A549 (cell line): ENCODE results near the gene SNRK. TPM values are rescaled to one million over a fixed set of nuclear protein-coding genes. Genes with fewer than 3 reads are reported as not detected.

Experiments
- ATAC-seq, 2 experiments: fragments of 200-7000 bp in 1 of 2; fragments of >200 bp in 1 of 2; cut with Nextera tagmentation in 1 of 2; cut with Tn5 transposase in 1 of 2; 3 replicates each; pipeline versions ENCODE4 v1.8.0 to v1.9.1; 2018 to 2020; ENCODE audit warnings: mild to moderate bottlenecking in 1 of 2, moderate library complexity in 1 of 2
- CTCF ChIA-PET: fragments of 300-600 bp; sonication (Branson Sonifier 250); formaldehyde crosslinking; extraction: SDS; loops from one replicate; lab custom pipeline; 2021; ENCODE audit warnings: antibody characterized with exemption, inconsistent platforms; lab: Yijun Ruan, JAX
- POLR2A ChIA-PET: fragments of 350-600 bp; formaldehyde crosslinking; extraction: SDS; loops from one replicate; lab custom pipeline; 2021; ENCODE audit warnings: antibody characterized with exemption, inconsistent platforms; lab: Yijun Ruan, JAX
- DNase-seq, 2 experiments: peaks; one replicate each; pipeline versions ENCODE4 v3.0.0 to v3.0.0-alpha.2; 2011 to 2016; ENCODE audit warnings: low read depth in 1 of 2, low spot score in 1 of 2
- FAIRE-seq: peaks from 2 replicates; lab custom pipeline; 2011; peaks lifted over from hg19 to GRCh38; lab: Jason Lieb, UNC
- H3K27ac ChIP-seq, 2 experiments: fragments of >200 bp; sonication (Bioruptor Twin); formaldehyde crosslinking; 3 replicates each; pipeline ENCODE4 v1.5.1; 2016 to 2017
- H3K4me1 ChIP-seq: fragments of >200 bp; sonication (Bioruptor Twin); formaldehyde crosslinking; 3 replicates; pipeline ENCODE4 v1.6.1; 2016
- H3K4me2 ChIP-seq: fragments of >200 bp; sonication (Bioruptor Twin); formaldehyde crosslinking; 3 replicates; pipeline ENCODE4 v1.6.1; 2016
- H3K4me3 ChIP-seq: fragments of >200 bp; sonication (Bioruptor Twin); formaldehyde crosslinking; 3 replicates; pipeline ENCODE4 v1.5.1; 2016
- H3K9me3 ChIP-seq: fragments of >200 bp; sonication (Bioruptor Twin); formaldehyde crosslinking; 3 replicates; pipeline ENCODE4 v1.6.1; 2016
- CBX2 ChIP-seq: fragments of 200-600 bp; sonication (generic); IDR thresholded peaks from 2 replicates; pipeline ENCODE4 v1.6.1; 2016; ENCODE audit warnings: low read depth, mild to moderate bottlenecking, borderline replicate concordance
- CEBPB ChIP-seq, 2 experiments: fragments of >200 bp in 1 of 2; sonication (Bioruptor Twin) in 1 of 2; formaldehyde crosslinking in 1 of 2; IDR thresholded peaks; 2 replicates each; pipeline ENCODE4 v1.6.1; 2012 to 2016
- CHD2 ChIP-seq: fragments of 150-350 bp; IDR thresholded peaks from 2 replicates; pipeline ENCODE4 v1.6.1; 2014; ENCODE audit warnings: low read length; ENCODE audit not compliant: partially characterized antibody
- EHF ChIP-seq: fragments of 250-450 bp; sonication (Bioruptor Pico); IDR thresholded peaks from 2 replicates; pipeline ENCODE4 v1.5.0; 2020; ENCODE audit warnings: mild to moderate bottlenecking
- FOXS1 ChIP-seq: fragments of 250-450 bp; sonication (Bioruptor Pico); IDR thresholded peaks from 2 replicates; pipeline ENCODE4 v1.5.0; 2020; ENCODE audit warnings: mild to moderate bottlenecking, moderate library complexity
- HDAC2 ChIP-seq: fragments of 200-600 bp; sonication (generic); IDR thresholded peaks from 2 replicates; pipeline ENCODE4 v1.6.1; 2016
- HOXA7 ChIP-seq: fragments of 250-450 bp; sonication (Bioruptor Pico); IDR thresholded peaks from 2 replicates; pipeline ENCODE4 v1.5.0; 2020; ENCODE audit warnings: mild to moderate bottlenecking, moderate library complexity
- HOXB13 ChIP-seq: fragments of 250-450 bp; sonication (Bioruptor Pico); IDR thresholded peaks from 2 replicates; pipeline ENCODE4 v1.5.0; 2020; ENCODE audit warnings: low read depth, mild to moderate bottlenecking, moderate library complexity
- JUN ChIP-seq, 2 experiments: fragments of >200 bp; sonication (Bioruptor Twin); formaldehyde crosslinking; IDR thresholded peaks; 2 replicates in 1 of 2; 3 replicates in 1 of 2; pipeline ENCODE4 v1.6.1; 2016 to 2017
- JUNB ChIP-seq: fragments of >200 bp; sonication (Bioruptor Twin); formaldehyde crosslinking; IDR thresholded peaks from 2 replicates; pipeline ENCODE4 v1.6.1; 2016
- PHF8 ChIP-seq: fragments of 200-600 bp; sonication (generic); IDR thresholded peaks from 2 replicates; pipeline ENCODE4 v1.6.1; 2016; ENCODE audit warnings: low read depth, mild to moderate bottlenecking, antibody characterized with exemption, moderate library complexity, borderline replicate concordance
- RARB ChIP-seq: fragments of 250-450 bp; sonication (Bioruptor Pico); IDR thresholded peaks from 2 replicates; pipeline ENCODE4 v1.8.0; 2021; ENCODE audit warnings: mild to moderate bottlenecking, moderate library complexity
- RCOR1 ChIP-seq: fragments of 150-350 bp; IDR thresholded peaks from 2 replicates; pipeline ENCODE4 v1.6.1; 2014; ENCODE audit warnings: antibody characterized with exemption, low read length, low read depth
- SMC3 ChIP-seq: fragments of >200 bp; sonication (Bioruptor Twin); formaldehyde crosslinking; IDR thresholded peaks from 3 replicates; pipeline ENCODE4 v1.6.1; 2018; ENCODE audit warnings: inconsistent platforms
- SREBF2 ChIP-seq: fragments of 450-650 bp; IDR thresholded peaks from 2 replicates; pipeline ENCODE4 v1.6.1; 2014; ENCODE audit warnings: mild to moderate bottlenecking, moderate library complexity
- TFCP2L1 ChIP-seq: fragments of 250-450 bp; sonication (Bioruptor Pico); IDR thresholded peaks from 2 replicates; pipeline ENCODE4 v1.5.0; 2021; ENCODE audit warnings: mild to moderate bottlenecking
- TP53 ChIP-seq: fragments of 250-450 bp; sonication (Bioruptor Pico); IDR thresholded peaks from 2 replicates; pipeline ENCODE4 v1.5.0; 2021; ENCODE audit warnings: mild to moderate bottlenecking, moderate library complexity
- ZC3H11A ChIP-seq: fragments of 450-650 bp; IDR thresholded peaks from 2 replicates; pipeline ENCODE4 v1.6.1; 2014; ENCODE audit warnings: antibody characterized with exemption, mild to moderate bottlenecking
- ZSCAN20 ChIP-seq: fragments of 250-450 bp; sonication (Bioruptor Pico); IDR thresholded peaks from 2 replicates; pipeline ENCODE4 v1.8.0; 2022; ENCODE audit warnings: mild to moderate bottlenecking, moderate library complexity
- WGBS: methylation state at CpG from one replicate; pipeline ENCODE4 v1.1.6; 2017; ENCODE audit errors: missing lambda C conversion rate; 5-methylcytosine and 5-hydroxymethylcytosine counted together
- polyA plus RNA-seq, 4 experiments: library from polyadenylated mRNA; depleted of rRNA in 3 of 4; stranded (reverse); fragments of >200 nt; fragmentation: RNase III in 1 of 4; extraction: RNeasy Plus Mini Kit Qiagen cat#74134 plus additional on column Dnase treatment in 1 of 4; gene quantifications; 2 replicates in 3 of 4; 3 replicates in 1 of 4; pipeline ENCODE4 v1.2.3, GENCODE V29; 2011 to 2017
- TF ChIP-seq, protein P1 (sequence below): fragments of >200 bp; sonication (Bioruptor Twin); formaldehyde crosslinking; IDR thresholded peaks from 3 replicates; pipeline ENCODE4 v1.5.1; 2016
- TF ChIP-seq, protein P2 (sequence below): fragments of 450-650 bp; IDR thresholded peaks from 2 replicates; pipeline ENCODE4 v1.6.1; 2014; ENCODE audit warnings: antibody characterized with exemption
- TF ChIP-seq, protein P3 (sequence below): IDR thresholded peaks from 2 replicates; pipeline ENCODE4 v1.6.1; 2012

SNRK gene
- polyA plus RNA-seq, 2 of the 4 experiments (the other 2 are of a cell fraction) = 3.5 to 7.2 TPM

DNA sequence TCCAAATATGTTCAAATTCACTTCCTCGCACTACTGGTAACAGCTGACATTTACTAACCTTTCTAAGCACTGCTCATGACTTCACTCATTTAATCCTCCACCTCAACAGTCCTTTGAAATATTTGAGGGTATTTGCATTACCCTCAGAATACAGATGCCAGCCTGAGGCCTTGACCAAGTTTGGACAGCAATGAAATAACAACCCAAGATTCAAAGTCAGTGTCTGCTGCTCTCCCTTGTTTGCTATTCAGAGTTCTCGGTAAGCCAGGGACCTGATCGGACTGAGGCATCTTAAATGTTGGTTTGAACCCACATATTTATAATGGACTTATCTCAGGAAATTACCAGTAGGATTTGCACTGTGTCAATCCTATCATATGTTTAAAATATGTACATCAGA lies 19.9 kb upstream of the SNRK start:
- Histone ChIP-seq H3K4me2 (no peak overlapping the region), H3K9me3 (no peaks in the 10 kb centered on the region), H3K4me3 (no peak overlapping the region), H3K4me1 (no peaks in the 10 kb centered on the region), H3K27ac (no peak overlapping the region)
- DNase-seq (no peak), FAIRE-seq (no peak), ATAC-seq (no peak)
- WGBS = 60% methylated on average over 3 of the region's 3 CpGs
- ChIA-PET POLR2A (no interaction called here), CTCF (no interaction called here)
- TF ChIP-seq JUN (IDR thresholded peaks at IDR 0.05) (no peak), HDAC2 (no peak), TFCP2L1 (CRISPR knock-in tag) (no peak), TP53 (CRISPR knock-in tag) (no peak), RARB (CRISPR knock-in tag) (no peak), CBX2 (no peak), CEBPB (IDR thresholded peaks at IDR 0.05) (no peak), HOXA7 (CRISPR knock-in tag) (no peak), JUNB (no peak), ZSCAN20 (no peak), HOXB13 (no peak), EHF (CRISPR knock-in tag) (no peak)
- TF ChIP-seq, protein P1, sequence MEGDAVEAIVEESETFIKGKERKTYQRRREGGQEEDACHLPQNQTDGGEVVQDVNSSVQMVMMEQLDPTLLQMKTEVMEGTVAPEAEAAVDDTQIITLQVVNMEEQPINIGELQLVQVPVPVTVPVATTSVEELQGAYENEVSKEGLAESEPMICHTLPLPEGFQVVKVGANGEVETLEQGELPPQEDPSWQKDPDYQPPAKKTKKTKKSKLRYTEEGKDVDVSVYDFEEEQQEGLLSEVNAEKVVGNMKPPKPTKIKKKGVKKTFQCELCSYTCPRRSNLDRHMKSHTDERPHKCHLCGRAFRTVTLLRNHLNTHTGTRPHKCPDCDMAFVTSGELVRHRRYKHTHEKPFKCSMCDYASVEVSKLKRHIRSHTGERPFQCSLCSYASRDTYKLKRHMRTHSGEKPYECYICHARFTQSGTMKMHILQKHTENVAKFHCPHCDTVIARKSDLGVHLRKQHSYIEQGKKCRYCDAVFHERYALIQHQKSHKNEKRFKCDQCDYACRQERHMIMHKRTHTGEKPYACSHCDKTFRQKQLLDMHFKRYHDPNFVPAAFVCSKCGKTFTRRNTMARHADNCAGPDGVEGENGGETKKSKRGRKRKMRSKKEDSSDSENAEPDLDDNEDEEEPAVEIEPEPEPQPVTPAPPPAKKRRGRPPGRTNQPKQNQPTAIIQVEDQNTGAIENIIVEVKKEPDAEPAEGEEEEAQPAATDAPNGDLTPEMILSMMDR = no peak

DNA sequence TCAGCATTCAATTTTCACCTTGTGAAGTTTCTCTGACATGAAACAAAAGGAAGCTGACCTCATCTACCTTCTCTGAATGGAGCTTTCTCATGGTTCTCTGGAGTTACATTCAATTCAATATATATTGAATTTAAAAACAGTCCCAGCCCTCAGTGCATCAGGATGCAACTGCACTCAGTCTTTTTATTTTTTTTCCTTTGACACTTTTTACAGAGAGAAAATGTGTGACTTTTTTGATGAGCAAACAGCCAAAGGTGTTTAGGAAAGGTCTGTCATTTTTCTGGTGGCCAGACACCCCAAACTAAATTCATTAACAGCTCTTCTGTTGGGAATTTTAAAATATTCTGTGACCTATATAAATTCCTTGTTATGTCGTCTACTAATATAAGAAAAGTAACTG lies 19.3 kb upstream of the SNRK start:
- no peak for FAIRE-seq
- WGBS = 45% methylated on average over 1 of the region's 1 CpG
- Histone ChIP-seq H3K9me3 (no peaks in the 10 kb centered on the region), H3K4me3 (no peak overlapping the region), H3K4me2 (no peak overlapping the region), H3K4me1 (no peaks in the 10 kb centered on the region), H3K27ac (no peak overlapping the region)
- DNase-seq = no peak
- CTCF ChIA-PET = no interaction called here
- POLR2A ChIA-PET = no interaction called here
- no peak for TF ChIP-seq ZC3H11A
- TF ChIP-seq, protein P2, sequence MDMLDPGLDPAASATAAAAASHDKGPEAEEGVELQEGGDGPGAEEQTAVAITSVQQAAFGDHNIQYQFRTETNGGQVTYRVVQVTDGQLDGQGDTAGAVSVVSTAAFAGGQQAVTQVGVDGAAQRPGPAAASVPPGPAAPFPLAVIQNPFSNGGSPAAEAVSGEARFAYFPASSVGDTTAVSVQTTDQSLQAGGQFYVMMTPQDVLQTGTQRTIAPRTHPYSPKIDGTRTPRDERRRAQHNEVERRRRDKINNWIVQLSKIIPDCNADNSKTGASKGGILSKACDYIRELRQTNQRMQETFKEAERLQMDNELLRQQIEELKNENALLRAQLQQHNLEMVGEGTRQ = no peak
- no peak for TF ChIP-seq FOXS1
- TF ChIP-seq CHD2 = no peak
- ATAC-seq = no peak

DNA sequence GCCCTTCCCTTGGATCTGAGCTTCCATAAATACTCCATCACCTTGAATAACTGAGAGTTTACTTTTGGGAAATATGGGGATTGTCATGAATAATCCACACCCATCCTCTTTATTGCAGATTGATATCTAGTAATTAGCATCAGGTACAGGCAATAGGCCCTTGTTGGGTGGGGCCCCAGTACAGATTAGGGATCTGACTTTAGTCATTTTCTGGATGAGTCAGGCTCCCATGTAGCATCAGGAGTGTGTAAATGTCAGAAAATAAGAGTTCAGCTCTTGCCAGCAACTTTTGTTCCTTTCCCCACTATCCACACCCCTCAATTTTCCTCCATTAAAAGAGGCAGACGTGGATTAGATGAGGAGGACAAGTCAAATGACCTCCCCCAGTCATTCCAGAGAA lies 17.7 kb upstream of the SNRK start:
- Histone ChIP-seq H3K4me3 (no peak overlapping the region), H3K9me3 (no peaks in the 10 kb centered on the region), H3K4me2 (no peak overlapping the region), H3K27ac (no peak overlapping the region), H3K4me1 (no peaks in the 10 kb centered on the region)
- 0% methylated on average over 1 of the region's 1 CpG for WGBS
- DNase-seq (no peak), ATAC-seq (no peak), FAIRE-seq (no peak)
- TF ChIP-seq, protein P3, sequence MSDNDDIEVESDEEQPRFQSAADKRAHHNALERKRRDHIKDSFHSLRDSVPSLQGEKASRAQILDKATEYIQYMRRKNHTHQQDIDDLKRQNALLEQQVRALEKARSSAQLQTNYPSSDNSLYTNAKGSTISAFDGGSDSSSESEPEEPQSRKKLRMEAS = no peak
- TF ChIP-seq PHF8 (no peak), SMC3 (no peak), TP53 (CRISPR knock-in tag) (no peak), CBX2 (no peak), ZC3H11A (no peak), SREBF2 (no peak), RCOR1 (no peak)
- TF ChIP-seq, protein P2 = no peak
- POLR2A ChIA-PET = no interaction called here
- CTCF ChIA-PET = no interaction called here
